H9 (cell line): ENCODE measurements around the gene SERPINB3. TPM values are rescaled to one million over a fixed set of nuclear protein-coding genes. Genes with fewer than 3 reads are reported as not detected.
A peak's percentile ranks its signal among the peaks of the same experiment; 100 is the strongest.

Experiments
- DNase-seq: peaks from one replicate; pipeline ENCODE4 v3.0.0-alpha.2; 2017
- H2AFZ ChIP-seq: one replicate; pipeline ENCODE4 v1.6.1; 2013; ENCODE audit warnings: mild to moderate bottlenecking, low read length, control low read depth, moderate library complexity
- H2AK5ac ChIP-seq: 2 replicates; pipeline ENCODE4 v1.6.1; 2013; ENCODE audit warnings: low read length, control low read depth, mixed read lengths; ENCODE audit not compliant: insufficient read length
- H2BK120ac ChIP-seq: one replicate; pipeline ENCODE4 v1.6.1; 2013; ENCODE audit warnings: low read depth, mild to moderate bottlenecking, low read length, control low read depth, inconsistent platforms; ENCODE audit not compliant: poor library complexity, severe bottlenecking
- H2BK12ac ChIP-seq: 2 replicates; pipeline ENCODE4 v1.6.1; 2013; ENCODE audit warnings: low read length, control low read depth, mixed read lengths, low read depth; ENCODE audit not compliant: insufficient read length
- H2BK15ac ChIP-seq: 2 replicates; pipeline ENCODE4 v1.6.1; 2013; ENCODE audit warnings: low read depth, low read length, control low read depth
- H2BK20ac ChIP-seq: one replicate; pipeline ENCODE4 v1.6.1; 2013; ENCODE audit warnings: low read depth, mild to moderate bottlenecking, low read length, control low read depth, inconsistent platforms; ENCODE audit not compliant: poor library complexity, severe bottlenecking
- H2BK5ac ChIP-seq: 2 replicates; pipeline ENCODE4 v1.6.1; 2013; ENCODE audit warnings: low read length, control low read depth, mixed read lengths; ENCODE audit not compliant: insufficient read length
- H3K14ac ChIP-seq: 2 replicates; pipeline ENCODE4 v1.6.1; 2013; ENCODE audit warnings: low read length, control low read depth; ENCODE audit not compliant: insufficient read depth
- H3K18ac ChIP-seq: 2 replicates; pipeline ENCODE4 v1.6.1; 2013; ENCODE audit warnings: low read depth, mild to moderate bottlenecking, mixed read lengths, low read length, control low read depth; ENCODE audit not compliant: insufficient read length
- H3K23ac ChIP-seq: 2 replicates; pipeline ENCODE4 v1.6.1; 2013; ENCODE audit warnings: low read length, control low read depth, mixed read lengths, low read depth; ENCODE audit not compliant: insufficient read length
- H3K23me2 ChIP-seq: 2 replicates; pipeline ENCODE4 v1.6.1; 2013; ENCODE audit warnings: low read depth, mild to moderate bottlenecking, mixed read lengths, low read length, control low read depth; ENCODE audit not compliant: insufficient read length, poor library complexity, severe bottlenecking
- H3K27ac ChIP-seq: 2 replicates; pipeline ENCODE4 v1.5.1; 2013; ENCODE audit warnings: low read length, control low read depth, mixed read lengths, low read depth; ENCODE audit not compliant: insufficient read length
- H3K27me3 ChIP-seq: 2 replicates; pipeline ENCODE4 v1.6.1; 2013; ENCODE audit warnings: low read length, control low read depth, inconsistent platforms; ENCODE audit not compliant: insufficient read depth
- H3K4ac ChIP-seq: 2 replicates; pipeline ENCODE4 v1.6.1; 2013; ENCODE audit warnings: low read depth, mild to moderate bottlenecking, control low read depth, inconsistent platforms, low read length, moderate library complexity
- H3K4me1 ChIP-seq: 2 replicates; pipeline ENCODE4 v1.6.1; 2013; ENCODE audit warnings: low read length, control low read depth, inconsistent platforms; ENCODE audit not compliant: insufficient read depth
- H3K4me2 ChIP-seq: 2 replicates; pipeline ENCODE4 v1.6.1; 2013; ENCODE audit warnings: low read length, control low read depth, mixed read lengths; ENCODE audit not compliant: insufficient read length, insufficient read depth
- H3K56ac ChIP-seq: 2 replicates; pipeline ENCODE4 v1.6.1; 2013; ENCODE audit warnings: low read depth, mild to moderate bottlenecking, mixed read lengths, low read length, control low read depth; ENCODE audit not compliant: insufficient read length
- H3K79me1 ChIP-seq: 2 replicates; pipeline ENCODE4 v1.6.1; 2013; ENCODE audit warnings: low read depth, mild to moderate bottlenecking, moderate library complexity, low read length, control low read depth, inconsistent platforms; ENCODE audit not compliant: insufficient read depth, poor library complexity, severe bottlenecking
- H3K79me2 ChIP-seq: 2 replicates; pipeline ENCODE4 v1.6.1; 2013; ENCODE audit warnings: low read length, control low read depth, inconsistent platforms; ENCODE audit not compliant: insufficient read depth
- H3K9ac ChIP-seq: 2 replicates; pipeline ENCODE4 v1.6.1; 2013; ENCODE audit warnings: low read length, control low read depth, mixed read lengths; ENCODE audit not compliant: insufficient read length; ENCODE audit errors: extremely low read depth
- H3K9me3 ChIP-seq: one replicate; pipeline ENCODE4 v1.6.1; 2013; ENCODE audit warnings: low read depth, low read length, inconsistent platforms; ENCODE audit not compliant: control insufficient read depth
- H3T11ph ChIP-seq: one replicate; pipeline ENCODE4 v1.6.1; 2013; ENCODE audit warnings: mild to moderate bottlenecking, low read length, control low read depth, inconsistent platforms
- H4K20me1 ChIP-seq: one replicate; pipeline ENCODE4 v1.6.1; 2013; ENCODE audit not compliant: control insufficient read depth, insufficient read length, insufficient read depth
- H4K5ac ChIP-seq: 2 replicates; pipeline ENCODE4 v1.6.1; 2013; ENCODE audit warnings: low read depth, mild to moderate bottlenecking, mixed read lengths, low read length, control low read depth; ENCODE audit not compliant: insufficient read length
- H4K8ac ChIP-seq: replicated peaks from 2 replicates; pipeline ENCODE4 v1.6.1; 2013; ENCODE audit warnings: low read length, control low read depth, mixed read lengths, low read depth; ENCODE audit not compliant: insufficient read length
- H4K91ac ChIP-seq: 2 replicates; pipeline ENCODE4 v1.6.1; 2013; ENCODE audit warnings: low read depth, mild to moderate bottlenecking, moderate library complexity, mixed read lengths, low read length, control low read depth; ENCODE audit not compliant: insufficient read length
- H3K27ac Mint-ChIP-seq, 3 experiments: 2 replicates in 2 of 3; 3 replicates in 1 of 3; pipeline ENCODE4 v1.8.0; 2020 to 2021; ENCODE audit warnings: mixed read lengths in 3 of 3, mild to moderate bottlenecking in 1 of 3, moderate library complexity in 1 of 3
- H3K27me3 Mint-ChIP-seq: 2 replicates; pipeline ENCODE4 v1.8.0; 2021; ENCODE audit warnings: low read depth, mild to moderate bottlenecking, moderate library complexity, mixed read lengths
- H3K36me3 Mint-ChIP-seq, 3 experiments: 2 replicates in 2 of 3; 3 replicates in 1 of 3; pipeline ENCODE4 v1.8.0; 2020 to 2021; ENCODE audit warnings: low read depth in 3 of 3, mixed read lengths in 3 of 3; ENCODE audit not compliant: insufficient read depth in 1 of 3
- H3K4me1 Mint-ChIP-seq, 2 experiments: 2 replicates each; pipeline ENCODE4 v1.8.0; 2020; ENCODE audit warnings: mixed read lengths in 2 of 2
- H3K4me3 Mint-ChIP-seq, 2 experiments: 2 replicates in 1 of 2; 3 replicates in 1 of 2; pipeline ENCODE4 v1.8.0; 2020 to 2021; ENCODE audit warnings: mild to moderate bottlenecking in 2 of 2, mixed read lengths in 2 of 2, moderate library complexity in 1 of 2
- H3K9me3 Mint-ChIP-seq, 2 experiments: 2 replicates in 1 of 2; 3 replicates in 1 of 2; pipeline ENCODE4 v1.8.0; 2020; ENCODE audit warnings: mild to moderate bottlenecking in 2 of 2, mixed read lengths in 2 of 2, moderate library complexity in 1 of 2
- CTCF ChIP-seq: fragments of 200-600 bp; sonication (generic); conservative IDR thresholded peaks from 3 replicates; pipeline ENCODE4 v1.8.0; 2021; ENCODE audit warnings: antibody characterized with exemption, mild to moderate bottlenecking
- WGBS: extraction: QIAGEN DNeasy Blood & Tissue Kit; methylation state at CpG from one replicate; pipeline ENCODE4 v1.1.7; 2013; ENCODE audit warnings: missing lambda C conversion rate, low lambda C conversion rate, mixed read lengths; ENCODE audit not compliant: insufficient read length; ENCODE audit errors: extremely low coverage; 5-methylcytosine and 5-hydroxymethylcytosine counted together
- total RNA-seq: library from RNA; stranded (reverse); gene quantifications from 2 replicates; pipeline ENCODE4 v1.2.1, GENCODE V29; 2021

Gene SERPINB3
- total RNA-seq, 1 experiment from 2014 or later = 1.7 TPM

GRCh38 chr18:63677500-63678225 lies 16.0 kb upstream of the SERPINB3 start:
- Histone ChIP-seq H3K4me1 (no peaks in the 10 kb centered on the region; the same call in 1 of the 2 replicates), H4K8ac (no peak overlapping the region), H3K23me2 (no peaks in the 10 kb centered on the region), H3K14ac (no peak overlapping the region), H3K56ac (no peak overlapping the region), H3K9ac (no peak overlapping the region), H3K9me3 (no peaks in the 10 kb centered on the region), H2BK5ac (no peak overlapping the region), H3K4ac (no peak overlapping the region), H4K91ac (no peak overlapping the region), H4K20me1 (no peaks in the 10 kb centered on the region), H2BK20ac (no peak overlapping the region), H2BK120ac (no peak overlapping the region), H3K4me2 (no peak overlapping the region), H3T11ph (no peak overlapping the region), H2BK12ac (no peak overlapping the region), H3K27me3 (no peaks in the 10 kb centered on the region), H2BK15ac (no peak overlapping the region), H3K79me1 (no peaks in the 10 kb centered on the region), H3K23ac (no peak overlapping the region), H3K27ac (no peak overlapping the region), H4K5ac (no peak overlapping the region), H2AFZ (no peak overlapping the region), H2AK5ac (no peak overlapping the region), H3K79me2 (no peaks in the 10 kb centered on the region), H3K18ac (no peak overlapping the region)
- peaks cover 8% of the 10 kb centered on the region in 2 experiments for H3K4me1 Mint-ChIP-seq
- no peak for TF ChIP-seq CTCF
- H3K4me3 Mint-ChIP-seq = no peak overlapping the region
- no peaks in the 10 kb centered on the region; a peak in 1 of 5 replicates for H3K9me3 Mint-ChIP-seq
- DNase-seq = no peak
- no CpG with 5 or more reads among the region's 5 CpGs for WGBS
- no peaks in the 10 kb centered on the region for H3K36me3 Mint-ChIP-seq
- peak overlapping the region in 1 of 3 experiments; percentile 1; a peak in 1 of 7 replicates for H3K27ac Mint-ChIP-seq
- no peaks in the 10 kb centered on the region for H3K27me3 Mint-ChIP-seq
